HG02642 (cell line): ENCODE measurements around the gene RAMACL.
A peak's percentile ranks its signal among the peaks of the same experiment; 100 is the strongest.
"Not testable (repeated sequence)": the region's sequence is repeated elsewhere in the genome, so short reads cannot be mapped to it uniquely, and the experiment has no call there.

ENCODE experiments used
- ATAC-seq: cut with Tn5 transposase; IDR thresholded peaks from one replicate; pipeline ENCODE4 v1.9.1; 2021; ENCODE audit warnings: mild to moderate bottlenecking; ENCODE audit not compliant: unreplicated experiment, poor library complexity

Gene RAMACL

GRCh38 chr6:166540631-166541331 is 45.7 kb downstream of the RAMACL start:
- peak; percentile 96 for ATAC-seq

DNA sequence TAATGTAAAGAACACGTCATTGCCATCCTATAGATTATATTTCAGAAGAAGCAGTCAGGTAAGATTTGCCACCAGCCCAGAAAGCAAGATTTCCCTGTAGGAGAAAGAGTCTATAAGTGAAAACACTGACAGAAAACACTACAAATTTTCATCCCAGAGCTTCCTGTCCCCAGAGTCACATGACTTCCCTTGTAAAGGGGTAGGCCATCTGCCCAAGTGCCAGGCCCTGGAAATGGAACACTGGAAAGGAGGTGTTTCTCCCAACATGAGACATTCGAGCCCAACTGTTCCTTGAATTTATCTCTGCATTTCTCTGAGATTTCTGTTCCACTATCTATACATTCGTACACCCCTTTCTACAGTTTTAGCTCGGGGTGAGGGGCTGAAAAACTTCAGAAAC is 46.9 kb downstream of the RAMACL start:
- no peak for ATAC-seq

- not testable (repeated sequence) for ATAC-seq
These were observed 47.5 kb downstream of the RAMACL start for GRCh38 chr6:166539011-166539385.

- no peak for ATAC-seq
These were observed 48.0 kb downstream of the RAMACL start for GRCh38 chr6:166538297-166539010.

DNA sequence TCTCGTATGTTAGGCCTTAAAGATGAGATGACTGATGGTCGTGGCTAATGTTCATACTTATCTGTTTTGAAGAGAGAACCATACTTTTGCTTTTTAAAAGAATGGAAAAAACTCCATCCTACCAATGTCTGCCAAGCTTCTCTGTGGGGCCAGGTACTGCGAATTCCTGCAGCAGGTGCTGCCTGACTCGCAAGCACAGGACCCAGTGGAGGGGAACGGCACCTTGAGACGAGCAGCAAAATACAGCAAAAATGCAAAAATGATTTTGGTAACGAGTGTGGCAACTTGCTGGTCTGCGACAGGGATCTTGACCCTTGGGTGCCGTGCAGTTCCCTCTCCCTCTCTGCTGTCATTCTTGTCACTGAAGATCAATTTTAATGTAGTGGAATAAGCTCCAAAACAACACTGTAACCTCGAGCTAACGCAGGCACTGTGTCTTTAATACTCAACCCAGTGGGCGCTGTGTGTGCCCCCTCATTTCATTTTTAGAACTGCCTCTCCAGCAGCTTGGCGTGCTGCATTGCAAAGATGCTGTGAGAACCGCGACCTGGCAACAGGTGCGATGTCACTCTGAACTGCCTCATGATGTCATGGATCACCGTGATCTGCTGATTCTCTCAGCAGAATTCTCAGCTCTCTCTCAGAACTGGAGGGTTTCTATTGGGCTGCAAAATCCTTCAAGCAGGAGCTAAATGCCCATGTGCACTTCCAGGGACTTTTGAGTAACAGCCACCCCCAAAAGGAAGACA is 51.6 kb downstream of the RAMACL start:
- no peak for ATAC-seq

GRCh38 chr6:166533205-166533824 is 53.2 kb downstream of the RAMACL start:
- ATAC-seq = no peak
